ENCODE results near the gene ZNF791. TPM values are rescaled to one million over a fixed set of nuclear protein-coding genes. Genes with fewer than 3 reads are reported as not detected.

The ZNF791 gene
- total RNA-seq, 1 donor from 2014 or later = 6.9 TPM

- intact Hi-C loops (cut with DNase I) = no loop called here
- Histone ChIP-seq H3K4me1 (no peaks in the 10 kb centered on the region), H3K9me3 (no peaks in the 10 kb centered on the region), H3K36me3 (peaks cover 47 to 53% of the 10 kb centered on the region in 2 donors), H3K27me3 (no peaks in the 10 kb centered on the region), H3K27ac (no peak overlapping the region), H3K4me3 (no peak overlapping the region)
- DNase-seq (ENCODE audit: low spot score in 2 of 2) = no peak
- no peak for TF ChIP-seq CTCF (IDR thresholded peaks at IDR 0.05)
Measured at GRCh38 chr19:12655546-12655945, 44.8 kb downstream of the ZNF791 start.

- no peak for TF ChIP-seq CTCF (IDR thresholded peaks at IDR 0.05)
- H3K27me3 ChIP-seq = no peaks in the 10 kb centered on the region
- no peak overlapping the region for H3K4me3 ChIP-seq
- H3K27ac ChIP-seq = no peak overlapping the region
- no peaks in the 10 kb centered on the region for H3K4me1 ChIP-seq
- DNase-seq (ENCODE audit: low spot score in 2 of 2) = no peak
- H3K36me3 ChIP-seq = peaks cover 53 to 56% of the 10 kb centered on the region in 2 donors
- H3K9me3 ChIP-seq = no peaks in the 10 kb centered on the region
- intact Hi-C loops (cut with DNase I) = no loop called here
Measured at GRCh38 chr19:12656899-12657571, 46.3 kb downstream of the ZNF791 start.

- Histone ChIP-seq H3K9me3 (no peaks in the 10 kb centered on the region), H3K4me1 (no peaks in the 10 kb centered on the region), H3K27me3 (no peaks in the 10 kb centered on the region), H3K27ac (no peak overlapping the region), H3K4me3 (no peak overlapping the region), H3K36me3 (peaks cover 58 to 62% of the 10 kb centered on the region in 2 donors)
- no peak for TF ChIP-seq CTCF (IDR thresholded peaks at IDR 0.05)
- intact Hi-C loops (cut with DNase I) = no loop called here
- DNase-seq (ENCODE audit: low spot score in 2 of 2) = no peak
Measured at GRCh38 chr19:12657966-12658365, 47.2 kb downstream of the ZNF791 start.

GRCh38 chr19:12660980-12661379 lies 50.3 kb downstream of the ZNF791 start:
- H3K9me3 ChIP-seq = no peaks in the 10 kb centered on the region
- DNase-seq (ENCODE audit: low spot score in 2 of 2) = no peak
- intact Hi-C loops (cut with DNase I) = no loop called here
- no peak overlapping the region for H3K27ac ChIP-seq
- peaks cover 0 to 5% of the 10 kb centered on the region in 2 donors for H3K4me1 ChIP-seq
- TF ChIP-seq CTCF (IDR thresholded peaks at IDR 0.05) = no peak
- no peaks in the 10 kb centered on the region for H3K27me3 ChIP-seq
- H3K4me3 ChIP-seq = no peak overlapping the region
- peaks cover 47 to 68% of the 10 kb centered on the region in 2 donors for H3K36me3 ChIP-seq

- peaks cover 25 to 53% of the 10 kb centered on the region in 2 donors for H3K36me3 ChIP-seq
- no peak overlapping the region for H3K27ac ChIP-seq
- no peaks in the 10 kb centered on the region for H3K27me3 ChIP-seq
- H3K4me3 ChIP-seq = no peak overlapping the region
- intact Hi-C loops (cut with DNase I) = loop anchor here (5.0 kb wide), 3 partner anchors 102 to 1127 kb away; partner anchors contain the start of gene CNN1
- TF ChIP-seq CTCF (IDR thresholded peaks at IDR 0.05) = no peak
- no peaks in the 10 kb centered on the region for H3K9me3 ChIP-seq
- H3K4me1 ChIP-seq = peaks cover 9 to 25% of the 10 kb centered on the region in 2 donors
- no peak for DNase-seq (ENCODE audit: low spot score in 2 of 2)
Measured at GRCh38 chr19:12664406-12665280, 53.9 kb downstream of the ZNF791 start.
